CD4-positive, alpha-beta T cell (primary cell): Measurements from ENCODE around the gene KRTAP12-3. TPM values are rescaled to one million over a fixed set of nuclear protein-coding genes. Genes with fewer than 3 reads are reported as not detected.
A peak's percentile ranks its signal among the peaks of the same experiment; 100 is the strongest.

ENCODE experiments used
- ATAC-seq: fragments of 200-7000 bp; cut with Tn5 transposase; one replicate; pipeline ENCODE4 v1.10.0; 2022; ENCODE audit warnings: mild to moderate bottlenecking; ENCODE audit not compliant: poor library complexity
- CTCF ChIA-PET: fragments of 350-600 bp; sonication (Branson Sonifier 250); formaldehyde crosslinking; loops from one replicate; lab custom pipeline; 2021; ENCODE audit warnings: antibody characterized with exemption, inconsistent platforms; lab: Charles Lee
- POLR2A ChIA-PET: fragments of 350-600 bp; sonication (Branson Sonifier 250); formaldehyde crosslinking; loops from one replicate; lab custom pipeline; 2021; ENCODE audit warnings: antibody characterized with exemption, inconsistent platforms; lab: Charles Lee
- DNase-seq, 14 experiments: peaks; one replicate each; pipeline ENCODE4 v3.0.0-alpha.2; 2013 to 2020; ENCODE audit warnings: mixed read lengths in 2 of 14
- H3K27ac ChIP-seq, 2 donors: one replicate each; pipeline versions ENCODE4 v1.5.1 to v1.7.0; 2013; ENCODE audit warnings: low read length in 2 of 2, low read depth in 1 of 2, mild to moderate bottlenecking in 1 of 2
- H3K27me3 ChIP-seq, 2 experiments: 1 replicate in 1 of 2; 2 replicates in 1 of 2; pipeline versions ENCODE4 v1.6.1 to v1.7.0; 2013; ENCODE audit warnings: low read length in 2 of 2, control low read depth in 1 of 2, mild to moderate bottlenecking in 1 of 2, moderate library complexity in 1 of 2; ENCODE audit not compliant: insufficient read depth in 2 of 2, control insufficient read depth in 1 of 2
- H3K36me3 ChIP-seq: one replicate; pipeline ENCODE4 v1.6.1; 2013; ENCODE audit warnings: low read length, control low read depth; ENCODE audit not compliant: insufficient read depth
- H3K4me1 ChIP-seq: one replicate; pipeline ENCODE4 v1.6.1; 2013; ENCODE audit warnings: low read length, control low read depth; ENCODE audit not compliant: insufficient read depth
- H3K4me3 ChIP-seq: one replicate; pipeline ENCODE4 v1.5.1; 2013; ENCODE audit warnings: mild to moderate bottlenecking, low read length, moderate library complexity
- H3K9me3 ChIP-seq, 2 experiments: 1 replicate in 1 of 2; 2 replicates in 1 of 2; pipeline versions ENCODE4 v1.6.1 to v1.7.0; 2013; ENCODE audit warnings: low read length in 2 of 2, mild to moderate bottlenecking in 2 of 2, control low read depth in 1 of 2, moderate library complexity in 1 of 2; ENCODE audit not compliant: control insufficient read depth in 1 of 2, insufficient read depth in 1 of 2
- H3K27ac Mint-ChIP-seq: one replicate; pipeline ENCODE4 v1.8.0; 2020; ENCODE audit warnings: mixed read lengths
- H3K27me3 Mint-ChIP-seq: one replicate; pipeline ENCODE4 v1.8.0; 2021; ENCODE audit warnings: mixed read lengths
- H3K36me3 Mint-ChIP-seq: one replicate; pipeline ENCODE4 v1.8.0; 2021; ENCODE audit warnings: low read depth, mixed read lengths
- H3K4me1 Mint-ChIP-seq: one replicate; pipeline ENCODE4 v1.8.0; 2021; ENCODE audit warnings: low read depth, mixed read lengths
- H3K4me3 Mint-ChIP-seq: one replicate; pipeline ENCODE4 v1.8.0; 2020; ENCODE audit warnings: mild to moderate bottlenecking, mixed read lengths
- H3K9me3 Mint-ChIP-seq: one replicate; pipeline ENCODE4 v1.8.0; 2020; ENCODE audit warnings: mixed read lengths
- CTCF ChIP-seq: fragments of 200-600 bp; IDR thresholded peaks from one replicate; pipeline ENCODE4 v1.8.0; 2022; ENCODE audit warnings: antibody characterized with exemption, mild to moderate bottlenecking
- intact Hi-C, 2 experiments: fragments of 100-400 bp; cut with DNase I in 1 of 2; cut with micrococcal nuclease in 1 of 2; formaldehyde crosslinking; loops; one replicate each; pipeline versions ENCODE4 v1.15.1 to v1.9.0; 2023 to 2025; cut with DNase I, micrococcal nuclease
- total RNA-seq, 174 experiments: library from RNA in 2 of 174; stranded (reverse) in 2 of 174; gene quantifications; one replicate each; pipeline ENCODE4 v1.2.3 and lab custom pipeline; 2021 to 2026

The KRTAP12-3 gene
- total RNA-seq, 2 experiments from 2014 or later: not detected

- no peak overlapping the region for H3K27ac ChIP-seq
- H3K4me1 ChIP-seq: peaks cover 42% of the 10 kb centered on the region
- TF ChIP-seq CTCF: no peak
- H3K4me3 ChIP-seq: no peak overlapping the region
- H3K27me3 Mint-ChIP-seq: no peaks in the 10 kb centered on the region
- H3K9me3 Mint-ChIP-seq: peaks cover 12% of the 10 kb centered on the region
- peaks cover 19% of the 10 kb centered on the region for H3K36me3 Mint-ChIP-seq
- H3K36me3 ChIP-seq: no peaks in the 10 kb centered on the region
- no peak for DNase-seq
- POLR2A ChIA-PET: no interaction called here
- H3K4me3 Mint-ChIP-seq: no peak overlapping the region
- H3K27me3 ChIP-seq: no peaks in the 10 kb centered on the region
- H3K27ac Mint-ChIP-seq: no peak overlapping the region
- peaks cover 48% of the 10 kb centered on the region for H3K4me1 Mint-ChIP-seq
- intact Hi-C loops: loop anchor here (5.0 to 10.0 kb wide), 3 partner anchors 37 to 107 kb away; partner anchors contain the start of genes KRTAP10-1 (in 1 of the 2) and KRTAP12-4 (in 1 of the 2)
- CTCF ChIA-PET: no interaction called here
- peaks cover 20 to 21% of the 10 kb centered on the region in 2 experiments for H3K9me3 ChIP-seq
- ATAC-seq: no peak
Observed at GRCh38 chr21:44615466-44615865, 42.3 kb upstream of the KRTAP12-3 start.

DNA sequence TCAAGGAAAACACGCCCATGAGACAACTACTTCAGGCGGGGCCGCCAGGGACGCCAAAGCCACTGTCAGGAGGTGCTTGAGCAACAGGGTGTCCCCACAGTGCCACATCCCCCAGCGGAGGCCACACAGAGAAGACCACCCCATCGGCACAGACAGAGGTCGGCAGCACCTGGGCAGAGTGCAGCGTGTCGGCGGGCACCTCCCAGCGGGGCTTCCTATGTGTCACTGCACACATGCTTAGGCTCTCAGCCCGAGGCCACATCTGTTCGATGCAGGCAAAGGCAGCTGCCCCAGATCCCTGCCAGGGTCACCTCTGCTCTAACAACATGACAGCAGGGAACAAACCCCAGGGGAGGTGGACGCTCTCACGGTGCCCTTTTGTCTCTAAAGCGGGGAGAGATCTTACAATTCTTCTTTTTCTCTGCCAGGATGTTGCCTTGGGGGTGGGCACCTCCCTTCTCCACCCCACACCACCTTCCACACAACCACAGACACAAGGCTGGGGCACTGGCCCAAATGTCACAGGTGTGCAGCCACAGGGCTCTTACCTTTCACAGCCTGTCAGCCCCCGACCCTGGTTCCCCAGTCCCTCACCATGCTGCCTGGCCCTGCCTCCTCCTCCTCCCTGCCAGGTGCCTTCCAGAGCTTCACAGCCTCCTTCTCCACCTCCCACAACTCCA lies 41.7 kb upstream of the KRTAP12-3 start:
- H3K4me1 Mint-ChIP-seq: peaks cover 52% of the 10 kb centered on the region
- Histone ChIP-seq H3K27me3 (no peaks in the 10 kb centered on the region), H3K4me3 (no peak overlapping the region), H3K27ac (no peak overlapping the region), H3K4me1 (peaks cover 42% of the 10 kb centered on the region), H3K36me3 (no peaks in the 10 kb centered on the region), H3K9me3 (peaks cover 15 to 17% of the 10 kb centered on the region in 2 experiments)
- peak overlapping the region; percentile 14 for H3K27ac Mint-ChIP-seq
- DNase-seq (no peak), ATAC-seq (no peak)
- peaks cover 24% of the 10 kb centered on the region for H3K36me3 Mint-ChIP-seq
- peaks cover 16% of the 10 kb centered on the region for H3K9me3 Mint-ChIP-seq
- intact Hi-C loops: loop anchor here (5.0 to 10.0 kb wide), 3 partner anchors 36 to 106 kb away; partner anchors contain the start of genes KRTAP10-1 (in 1 of the 2) and KRTAP12-4 (in 1 of the 2)
- peak overlapping the region; percentile 25 for H3K4me3 Mint-ChIP-seq
- H3K27me3 Mint-ChIP-seq: no peaks in the 10 kb centered on the region
- ChIA-PET CTCF (no interaction called here), POLR2A (interaction anchor here (1.4 kb wide), 1 partner anchor 42 kb away, joined by 3 read pairs; the partner anchor contains the start of gene KRTAP12-3)
- TF ChIP-seq CTCF: no peak

DNA sequence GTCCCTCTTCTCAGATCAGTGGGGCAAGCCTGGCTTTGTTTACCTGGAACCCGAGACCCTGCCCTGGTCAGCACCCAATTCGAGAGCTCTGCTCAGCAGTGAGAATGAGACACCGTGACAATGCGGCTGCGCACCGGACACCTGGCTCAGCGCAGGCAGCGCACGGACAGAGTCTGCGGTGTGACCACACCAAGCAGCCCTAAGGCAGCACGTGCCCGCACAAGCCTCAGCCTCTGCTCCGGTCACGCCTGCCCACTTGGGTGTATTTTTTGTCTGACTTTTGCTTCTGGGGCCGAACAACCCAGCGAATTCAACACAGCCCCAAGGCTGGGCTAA lies 41.2 kb upstream of the KRTAP12-3 start:
- intact Hi-C loops: loop anchor here (5.0 to 10.0 kb wide), 3 partner anchors 36 to 106 kb away; partner anchors contain the start of genes KRTAP10-1 (in 1 of the 2) and KRTAP12-4 (in 1 of the 2)
- ChIA-PET POLR2A (interaction anchor here (1.4 kb wide), 1 partner anchor 41 kb away, joined by 3 read pairs; the partner anchor contains the start of gene KRTAP12-3), CTCF (no interaction called here)
- no peaks in the 10 kb centered on the region for H3K36me3 ChIP-seq
- H3K4me1 ChIP-seq: peaks cover 42% of the 10 kb centered on the region
- DNase-seq: no peak
- H3K27ac ChIP-seq: no peak overlapping the region
- no peaks in the 10 kb centered on the region for H3K27me3 ChIP-seq
- H3K27me3 Mint-ChIP-seq: no peaks in the 10 kb centered on the region
- no peak overlapping the region for H3K27ac Mint-ChIP-seq
- TF ChIP-seq CTCF: no peak
- peaks cover 52% of the 10 kb centered on the region for H3K4me1 Mint-ChIP-seq
- ATAC-seq: no peak
- peaks cover 13 to 16% of the 10 kb centered on the region in 2 experiments for H3K9me3 ChIP-seq
- peaks cover 28% of the 10 kb centered on the region for H3K36me3 Mint-ChIP-seq
- H3K4me3 Mint-ChIP-seq: peak overlapping the region; percentile 25
- H3K9me3 Mint-ChIP-seq: peaks cover 16% of the 10 kb centered on the region
- no peak overlapping the region for H3K4me3 ChIP-seq
